Measurements from ENCODE around the gene LCN15. TPM values are rescaled to one million over a fixed set of nuclear protein-coding genes. Genes with fewer than 3 reads are reported as not detected.

LCN15 gene
- total RNA-seq, 4 donors from 2014 or later = 1.5 to 9.3 TPM; not detected in 2

DNA sequence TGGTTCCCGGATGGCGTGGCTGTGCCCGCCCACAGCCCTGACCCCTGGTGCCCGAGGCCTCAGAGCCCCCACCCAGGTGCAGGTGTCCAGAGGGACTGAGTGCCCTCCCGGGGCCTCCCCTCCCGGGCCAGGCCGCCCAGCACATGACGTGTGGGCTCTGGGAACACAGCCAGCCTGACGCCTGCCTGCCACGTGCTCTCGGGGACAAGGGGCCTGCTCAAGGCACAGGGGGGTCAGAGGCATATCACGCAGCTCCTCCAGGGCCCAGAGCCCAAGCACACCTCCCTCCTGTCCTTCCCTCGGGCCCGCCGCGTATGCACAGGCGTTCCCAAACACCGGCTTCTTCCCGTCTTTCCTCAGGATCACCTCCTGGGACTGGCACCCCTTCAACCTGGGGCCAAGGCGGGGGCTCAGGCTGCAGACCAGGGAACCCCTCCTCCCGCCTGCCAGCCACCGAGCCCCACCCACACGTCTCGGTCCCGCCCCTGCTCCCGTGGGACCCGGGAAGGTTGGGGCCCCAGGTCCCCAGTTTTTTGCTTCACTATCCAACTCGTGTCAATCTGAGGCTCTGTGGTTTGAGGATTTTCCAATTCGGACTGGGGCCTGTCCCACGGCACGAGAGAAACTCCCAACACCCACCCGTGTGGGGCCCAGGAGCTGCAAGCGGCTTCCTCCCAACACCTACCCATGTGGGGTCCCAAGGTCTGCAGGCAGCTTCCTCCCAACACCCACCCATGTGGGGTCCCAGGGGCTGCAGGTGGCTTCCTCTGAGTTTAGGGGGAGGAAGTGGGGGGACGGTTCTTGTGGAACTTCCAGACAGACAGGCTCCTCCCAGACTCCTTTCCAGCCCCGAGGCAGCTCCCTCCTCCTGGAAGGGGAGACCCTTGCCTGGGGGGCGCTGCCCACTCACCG is 23.1 kb downstream of the LCN15 start:
- Histone ChIP-seq H3K4me1 (peaks cover 0 to 19% (median 8%) of the 10 kb centered on the region in 4 donors), H3K4me3 (peak overlapping the region in 3 of 4 donors; percentile 24 to 55 (median 39)), H3K27ac (peak overlapping the region in 2 of 4 donors; percentile 52 to 93), H3K27me3 (peaks cover 0 to 24% of the 10 kb centered on the region in 2 donors), H3K36me3 (no peaks in the 10 kb centered on the region), H3K9me3 (no peaks in the 10 kb centered on the region)
- TF ChIP-seq, protein P1, sequence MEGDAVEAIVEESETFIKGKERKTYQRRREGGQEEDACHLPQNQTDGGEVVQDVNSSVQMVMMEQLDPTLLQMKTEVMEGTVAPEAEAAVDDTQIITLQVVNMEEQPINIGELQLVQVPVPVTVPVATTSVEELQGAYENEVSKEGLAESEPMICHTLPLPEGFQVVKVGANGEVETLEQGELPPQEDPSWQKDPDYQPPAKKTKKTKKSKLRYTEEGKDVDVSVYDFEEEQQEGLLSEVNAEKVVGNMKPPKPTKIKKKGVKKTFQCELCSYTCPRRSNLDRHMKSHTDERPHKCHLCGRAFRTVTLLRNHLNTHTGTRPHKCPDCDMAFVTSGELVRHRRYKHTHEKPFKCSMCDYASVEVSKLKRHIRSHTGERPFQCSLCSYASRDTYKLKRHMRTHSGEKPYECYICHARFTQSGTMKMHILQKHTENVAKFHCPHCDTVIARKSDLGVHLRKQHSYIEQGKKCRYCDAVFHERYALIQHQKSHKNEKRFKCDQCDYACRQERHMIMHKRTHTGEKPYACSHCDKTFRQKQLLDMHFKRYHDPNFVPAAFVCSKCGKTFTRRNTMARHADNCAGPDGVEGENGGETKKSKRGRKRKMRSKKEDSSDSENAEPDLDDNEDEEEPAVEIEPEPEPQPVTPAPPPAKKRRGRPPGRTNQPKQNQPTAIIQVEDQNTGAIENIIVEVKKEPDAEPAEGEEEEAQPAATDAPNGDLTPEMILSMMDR (IDR thresholded peaks at IDR 0.05) = no peak
- no peak for TF ChIP-seq POLR2A (IDR thresholded peaks at IDR 0.05)
- peak in 1 of 3 donors; percentile 51 for DNase-seq

DNA sequence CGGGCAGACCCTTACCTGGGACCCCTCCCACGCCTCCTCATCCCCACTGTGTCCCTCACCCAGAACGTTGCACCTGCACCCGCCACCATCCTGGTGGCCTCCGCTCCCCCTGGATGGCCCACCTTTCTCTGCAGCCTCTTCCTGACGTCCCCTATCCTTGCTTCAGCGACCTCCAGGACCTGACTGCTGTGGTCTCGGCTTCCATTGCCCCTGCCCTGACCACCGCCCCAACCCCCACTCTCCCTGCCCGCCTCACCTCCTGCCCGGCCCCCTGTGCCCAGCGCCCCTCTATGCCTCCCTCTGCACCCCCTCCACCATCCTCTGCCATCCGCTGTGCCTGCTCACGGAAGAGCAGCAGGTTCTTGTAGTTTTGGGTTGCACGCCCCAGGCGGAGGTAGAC is 23.8 kb downstream of the LCN15 start:
- no peaks in the 10 kb centered on the region for H3K9me3 ChIP-seq
- H3K27me3 ChIP-seq = peaks cover 0 to 24% of the 10 kb centered on the region in 2 donors
- TF ChIP-seq POLR2A (IDR thresholded peaks at IDR 0.05) = no peak
- TF ChIP-seq, protein P1 (IDR thresholded peaks at IDR 0.05) = no peak
- H3K4me3 ChIP-seq = peak overlapping the region in 1 of 4 donors; percentile 55
- DNase-seq = no peak
- peak overlapping the region in 1 of 4 donors; percentile 93 for H3K27ac ChIP-seq
- peaks cover 0 to 19% (median 8%) of the 10 kb centered on the region in 4 donors for H3K4me1 ChIP-seq
- H3K36me3 ChIP-seq = no peaks in the 10 kb centered on the region

DNA sequence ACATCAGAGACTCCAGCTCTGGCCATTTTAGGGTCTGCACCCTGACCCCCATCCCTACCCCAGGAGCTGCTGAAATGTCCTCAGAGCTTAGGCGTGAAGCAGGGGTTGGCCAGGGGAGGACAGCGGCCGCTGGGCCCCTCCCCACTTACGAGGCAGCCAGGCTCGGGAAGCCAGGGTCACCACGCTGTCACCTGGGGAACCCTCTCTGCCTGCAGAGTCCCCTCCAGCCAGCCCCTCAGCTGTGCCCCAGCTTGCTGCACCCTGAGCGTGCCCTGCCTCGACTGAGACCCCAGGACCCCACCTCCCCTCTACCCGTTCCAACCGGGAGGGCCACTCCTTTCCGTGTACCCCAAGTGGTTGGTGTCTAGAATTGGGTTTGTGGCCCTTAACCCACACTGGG is 24.2 kb downstream of the LCN15 start:
- Histone ChIP-seq H3K4me1 (peaks cover 0 to 19% (median 8%) of the 10 kb centered on the region in 4 donors), H3K36me3 (no peaks in the 10 kb centered on the region), H3K27me3 (peaks cover 0 to 24% of the 10 kb centered on the region in 2 donors), H3K9me3 (no peaks in the 10 kb centered on the region), H3K27ac (no peak overlapping the region), H3K4me3 (no peak overlapping the region)
- TF ChIP-seq, protein P1 (IDR thresholded peaks at IDR 0.05) = no peak
- no peak for TF ChIP-seq POLR2A (IDR thresholded peaks at IDR 0.05)
- no peak for DNase-seq

DNA sequence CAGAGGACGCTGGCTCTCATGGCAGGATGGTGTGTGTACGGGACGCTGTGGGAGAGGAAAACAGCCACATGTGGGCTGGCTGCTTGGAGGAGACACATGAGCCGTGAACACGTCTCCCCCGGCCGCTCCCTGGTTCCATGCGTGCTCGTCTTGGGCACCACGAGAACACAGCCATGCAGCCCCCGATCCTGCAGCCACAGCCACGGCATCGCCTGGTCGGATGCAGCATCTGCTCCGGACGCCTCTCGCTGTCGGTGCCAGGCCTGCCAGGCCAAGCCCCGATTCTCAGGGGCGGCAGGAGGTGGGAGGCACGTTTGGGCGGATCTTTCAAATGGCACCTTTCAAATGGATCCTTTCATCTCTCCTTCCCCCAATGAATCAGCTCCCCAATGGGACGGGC is 24.8 kb downstream of the LCN15 start:
- no peaks in the 10 kb centered on the region for H3K9me3 ChIP-seq
- peaks cover 0 to 24% of the 10 kb centered on the region in 2 donors for H3K27me3 ChIP-seq
- H3K36me3 ChIP-seq = no peaks in the 10 kb centered on the region
- DNase-seq = no peak
- TF ChIP-seq POLR2A (IDR thresholded peaks at IDR 0.05) = no peak
- TF ChIP-seq, protein P1 (IDR thresholded peaks at IDR 0.05) = no peak
- H3K4me1 ChIP-seq = peaks cover 0 to 19% (median 8%) of the 10 kb centered on the region in 4 donors
- no peak overlapping the region for H3K27ac ChIP-seq
- H3K4me3 ChIP-seq = no peak overlapping the region

DNA sequence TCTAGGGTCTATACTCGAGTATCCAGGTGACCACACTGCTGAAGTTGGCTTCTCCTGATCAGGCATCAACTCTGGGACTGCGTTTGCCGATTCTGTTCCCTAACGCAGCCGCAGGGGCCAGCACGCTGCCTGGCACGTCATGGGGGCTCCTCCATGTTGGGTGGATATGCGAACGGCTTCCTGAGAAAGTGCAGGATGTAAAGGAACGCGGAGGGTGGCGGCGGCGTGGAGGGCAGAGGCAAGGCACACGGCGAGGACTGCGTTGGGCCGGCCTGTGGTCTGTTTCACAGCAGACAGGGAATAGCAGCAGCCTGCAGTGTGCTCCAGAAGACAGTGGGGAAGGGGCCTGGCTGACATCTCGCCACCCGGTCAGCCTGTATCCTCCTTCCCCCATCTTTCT is 25.4 kb downstream of the LCN15 start:
- Histone ChIP-seq H3K27me3 (peaks cover 0 to 24% of the 10 kb centered on the region in 2 donors), H3K4me3 (no peak overlapping the region), H3K4me1 (peaks cover 0 to 19% (median 8%) of the 10 kb centered on the region in 4 donors), H3K36me3 (no peaks in the 10 kb centered on the region), H3K9me3 (no peaks in the 10 kb centered on the region), H3K27ac (no peak overlapping the region)
- DNase-seq = no peak
- TF ChIP-seq, protein P1 (IDR thresholded peaks at IDR 0.05) = no peak
- no peak for TF ChIP-seq POLR2A (IDR thresholded peaks at IDR 0.05)

All from Peyer's patch (tissue), 4 donors.